Activated CD8-positive, alpha-beta T cell treated with anti-CD3 and anti-CD28 coated beads for 36 hours (primary cell): ENCODE measurements around the gene CFAP97. TPM values are rescaled to one million over a fixed set of nuclear protein-coding genes. Genes with fewer than 3 reads are reported as not detected.
"Not testable (repeated sequence)": the region's sequence is repeated elsewhere in the genome, so short reads cannot be mapped to it uniquely, and the experiment has no call there.

Experiments
- ATAC-seq: fragments of 200-7000 bp; cut with Tn5 transposase; one replicate; pipeline ENCODE4 v1.10.0; 2021; ENCODE audit warnings: mild to moderate bottlenecking, moderate library complexity
- CTCF ChIA-PET: fragments of 350-600 bp; sonication (Branson Sonifier 250); formaldehyde crosslinking; loops from one replicate; lab custom pipeline; 2021; ENCODE audit warnings: antibody characterized with exemption; lab: Charles Lee
- POLR2A ChIA-PET: fragments of 350-600 bp; sonication (Branson Sonifier 250); formaldehyde crosslinking; loops from one replicate; lab custom pipeline; 2021; ENCODE audit warnings: antibody characterized with exemption; lab: Charles Lee
- DNase-seq: peaks from one replicate; pipeline ENCODE4 v3.0.0-alpha.2; 2020
- H3K27ac Mint-ChIP-seq: one replicate; pipeline ENCODE4 v1.8.0; 2021; ENCODE audit warnings: mild to moderate bottlenecking, mixed read lengths
- H3K27me3 Mint-ChIP-seq: one replicate; pipeline ENCODE4 v1.8.0; 2021; ENCODE audit warnings: mixed read lengths
- H3K36me3 Mint-ChIP-seq: one replicate; pipeline ENCODE4 v1.8.0; 2021; ENCODE audit warnings: low read depth, mixed read lengths
- H3K4me1 Mint-ChIP-seq: one replicate; pipeline ENCODE4 v1.8.0; 2021; ENCODE audit warnings: low read depth, mixed read lengths
- H3K4me3 Mint-ChIP-seq: one replicate; pipeline ENCODE4 v1.8.0; 2021; ENCODE audit warnings: mild to moderate bottlenecking, moderate library complexity, mixed read lengths
- H3K9me3 Mint-ChIP-seq: one replicate; pipeline ENCODE4 v1.8.0; 2021; ENCODE audit warnings: mixed read lengths
- intact Hi-C: fragments of 100-400 bp; cut with micrococcal nuclease; formaldehyde crosslinking; loops from one replicate; pipeline ENCODE4 v1.10.0; 2022
- total RNA-seq, 2 experiments: library from RNA; stranded (reverse); gene quantifications; one replicate each; pipeline ENCODE4 v1.2.3, GENCODE V29; 2021
- TF ChIP-seq, protein P1 (sequence below): fragments of 200-600 bp; IDR thresholded peaks from one replicate; pipeline ENCODE4 v1.8.0; 2022; ENCODE audit warnings: antibody characterized with exemption, mild to moderate bottlenecking

CFAP97 gene
- total RNA-seq, 2 experiments from 2014 or later, result 48.5 to 50.3 TPM

DNA sequence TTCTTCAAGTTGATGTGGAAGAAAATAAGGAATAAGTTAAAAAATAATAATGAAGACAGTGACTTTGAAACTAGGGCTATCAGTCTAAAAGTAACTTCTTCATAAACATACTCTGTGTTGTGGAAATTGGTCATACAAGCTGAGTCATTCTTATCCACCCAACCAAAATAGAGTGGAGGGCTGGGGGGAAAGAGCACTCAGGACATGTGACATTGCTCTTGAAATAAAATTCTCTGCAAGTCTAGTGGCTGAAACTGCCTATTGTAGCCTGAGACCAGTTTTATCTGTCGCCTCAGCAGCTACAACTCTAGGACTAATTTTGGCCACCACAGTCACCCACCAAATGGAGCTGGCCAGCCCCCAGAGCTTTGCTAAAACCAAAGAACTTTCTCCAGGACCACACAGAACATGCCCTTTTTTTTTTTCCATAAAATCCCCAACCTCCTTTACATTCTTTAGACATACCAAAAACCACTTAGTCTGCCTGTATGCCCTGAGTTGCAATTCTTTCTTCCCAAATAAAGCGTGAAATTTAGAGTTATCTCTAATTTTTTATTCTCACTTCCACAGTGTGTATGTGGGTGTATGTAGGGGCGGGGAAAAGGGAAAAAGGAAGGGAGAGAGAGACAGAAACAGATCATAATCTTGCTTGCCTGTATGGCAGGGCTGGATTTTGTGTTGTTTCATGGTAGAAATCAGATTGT is 83.7 kb downstream of the CFAP97 start:
- ATAC-seq (no peak), DNase-seq (no peak)
- H3K4me3 Mint-ChIP-seq, result no peak overlapping the region
- no peak overlapping the region for H3K27ac Mint-ChIP-seq
- no peaks in the 10 kb centered on the region for H3K4me1 Mint-ChIP-seq
- H3K27me3 Mint-ChIP-seq, result peaks cover 6% of the 10 kb centered on the region
- intact Hi-C loops, result no loop called here
- TF ChIP-seq, protein P1, sequence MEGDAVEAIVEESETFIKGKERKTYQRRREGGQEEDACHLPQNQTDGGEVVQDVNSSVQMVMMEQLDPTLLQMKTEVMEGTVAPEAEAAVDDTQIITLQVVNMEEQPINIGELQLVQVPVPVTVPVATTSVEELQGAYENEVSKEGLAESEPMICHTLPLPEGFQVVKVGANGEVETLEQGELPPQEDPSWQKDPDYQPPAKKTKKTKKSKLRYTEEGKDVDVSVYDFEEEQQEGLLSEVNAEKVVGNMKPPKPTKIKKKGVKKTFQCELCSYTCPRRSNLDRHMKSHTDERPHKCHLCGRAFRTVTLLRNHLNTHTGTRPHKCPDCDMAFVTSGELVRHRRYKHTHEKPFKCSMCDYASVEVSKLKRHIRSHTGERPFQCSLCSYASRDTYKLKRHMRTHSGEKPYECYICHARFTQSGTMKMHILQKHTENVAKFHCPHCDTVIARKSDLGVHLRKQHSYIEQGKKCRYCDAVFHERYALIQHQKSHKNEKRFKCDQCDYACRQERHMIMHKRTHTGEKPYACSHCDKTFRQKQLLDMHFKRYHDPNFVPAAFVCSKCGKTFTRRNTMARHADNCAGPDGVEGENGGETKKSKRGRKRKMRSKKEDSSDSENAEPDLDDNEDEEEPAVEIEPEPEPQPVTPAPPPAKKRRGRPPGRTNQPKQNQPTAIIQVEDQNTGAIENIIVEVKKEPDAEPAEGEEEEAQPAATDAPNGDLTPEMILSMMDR, result no peak
- H3K36me3 Mint-ChIP-seq, result no peaks in the 10 kb centered on the region
- CTCF ChIA-PET, result interaction anchor here (0.6 to 1.4 kb wide), 2 partner anchors 11 to 15 kb away, joined by 3 to 5 read pairs; no protein-coding TSS in a partner anchor
- POLR2A ChIA-PET, result no interaction called here
- H3K9me3 Mint-ChIP-seq, result no peaks in the 10 kb centered on the region

DNA sequence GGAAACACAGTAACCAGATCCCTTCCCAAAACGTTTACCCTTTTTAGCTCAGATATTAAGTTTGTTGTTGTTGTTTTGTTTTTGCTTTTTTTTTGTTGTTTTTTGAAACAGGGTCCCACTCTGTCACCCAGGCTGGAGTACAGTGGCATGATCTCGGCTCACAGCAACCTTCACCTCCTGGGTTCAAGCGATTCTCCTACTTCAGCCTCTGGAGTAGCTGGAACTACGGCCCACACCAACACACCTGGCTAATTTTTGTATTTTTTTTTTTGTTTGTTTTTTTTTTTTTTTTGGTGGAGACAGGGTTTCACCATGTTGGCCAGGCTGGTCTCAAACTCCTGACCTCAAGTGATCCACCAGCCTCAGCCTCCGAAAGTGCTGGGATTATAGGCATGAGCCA is 84.3 kb downstream of the CFAP97 start:
- CTCF ChIA-PET, result interaction anchor here (0.6 to 1.5 kb wide), 3 partner anchors 11 to 78 kb away, joined by 3 to 5 read pairs (median 3); no protein-coding TSS in a partner anchor

GRCh38 chr4:185118876-185119275 is 84.9 kb downstream of the CFAP97 start:
- TF ChIP-seq, protein P1, result no peak
- Mint-ChIP-seq H3K27me3 (peaks cover 9% of the 10 kb centered on the region), H3K4me1 (no peaks in the 10 kb centered on the region), H3K27ac (no peak overlapping the region), H3K36me3 (no peaks in the 10 kb centered on the region), H3K9me3 (no peaks in the 10 kb centered on the region), H3K4me3 (no peak overlapping the region)
- CTCF ChIA-PET, result interaction anchor here (1.5 kb wide), 1 partner anchor 78 kb away, joined by 3 read pairs; no protein-coding TSS in a partner anchor
- POLR2A ChIA-PET, result interaction anchor here (0.6 kb wide), 1 partner anchor 1215 kb away, joined by 3 read pairs; no protein-coding TSS in a partner anchor
- no peak for DNase-seq
- ATAC-seq, result no peak
- intact Hi-C loops, result no loop called here

More for the DNA sequence above, 84.3 kb downstream of the CFAP97 start:
- H3K4me3 Mint-ChIP-seq, H3K4me1 Mint-ChIP-seq, H3K27me3 Mint-ChIP-seq, DNase-seq, H3K36me3 Mint-ChIP-seq, intact Hi-C loops, ATAC-seq, H3K9me3 Mint-ChIP-seq, H3K27ac Mint-ChIP-seq, POLR2A ChIA-PET: not testable (repeated sequence)

DNA sequence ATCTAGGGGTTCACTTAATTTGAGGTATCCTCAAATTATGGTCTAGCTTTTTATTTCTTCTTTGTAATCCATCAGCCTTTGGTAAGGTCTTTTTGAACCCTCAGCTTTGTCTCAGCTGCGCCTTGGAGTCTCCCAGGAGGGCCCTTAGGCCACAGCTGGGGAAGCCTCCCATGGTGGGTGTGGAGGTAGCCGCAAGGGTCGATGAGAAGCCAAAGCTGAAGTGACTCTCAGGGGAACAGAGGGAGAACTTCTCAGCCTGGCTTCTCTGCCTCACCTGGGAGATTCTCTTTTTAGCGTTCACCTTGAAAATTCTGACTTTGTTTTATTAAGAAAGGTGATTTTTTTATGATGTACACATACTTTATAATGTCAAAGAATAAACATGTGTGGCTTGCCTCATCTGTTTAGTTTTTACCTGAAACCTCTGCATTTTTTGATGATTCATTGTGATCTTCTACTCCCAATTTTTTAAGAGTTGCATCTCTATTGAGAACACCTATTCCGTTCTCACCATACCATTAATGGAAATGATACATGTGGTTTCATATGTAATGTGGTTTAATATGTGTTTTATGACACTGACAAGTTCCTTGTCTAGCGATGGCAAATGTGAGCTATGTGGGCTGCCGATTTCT is 86.4 kb downstream of the CFAP97 start:
- Mint-ChIP-seq H3K9me3 (no peaks in the 10 kb centered on the region), H3K27ac (no peak overlapping the region), H3K36me3 (no peaks in the 10 kb centered on the region), H3K4me1 (no peaks in the 10 kb centered on the region), H3K4me3 (no peak overlapping the region), H3K27me3 (peaks cover 9% of the 10 kb centered on the region)
- intact Hi-C loops, result no loop called here
- DNase-seq (no peak), ATAC-seq (no peak)
- CTCF ChIA-PET, result interaction anchor here (1.0 kb wide), 2 partner anchors 66 to 78 kb away, joined by 3 read pairs; no protein-coding TSS in a partner anchor
- TF ChIP-seq, protein P1, result no peak
- POLR2A ChIA-PET, result no interaction called here

GRCh38 chr4:185115827-185116232 is 88.0 kb downstream of the CFAP97 start:
- TF ChIP-seq, protein P1, result no peak
- Mint-ChIP-seq H3K27ac (no peak overlapping the region), H3K27me3 (peaks cover 9% of the 10 kb centered on the region), H3K9me3 (no peaks in the 10 kb centered on the region), H3K36me3 (no peaks in the 10 kb centered on the region), H3K4me1 (no peaks in the 10 kb centered on the region), H3K4me3 (no peak overlapping the region)
- intact Hi-C loops, result no loop called here
- DNase-seq, result peak; percentile 7
- no peak for ATAC-seq
- ChIA-PET POLR2A (no interaction called here), CTCF (interaction anchor here (1.7 kb wide), 1 partner anchor 75 kb away, joined by 5 read pairs; no protein-coding TSS in a partner anchor)
